GM19455 (cell line): Measurements from ENCODE around the gene NBEAL2.
"Not testable (repeated sequence)": the region's sequence is repeated elsewhere in the genome, so short reads cannot be mapped to it uniquely, and the experiment has no call there.

Experiments
- ATAC-seq: cut with Tn5 transposase; IDR thresholded peaks from one replicate; pipeline ENCODE4 v1.9.1; 2021; ENCODE audit not compliant: unreplicated experiment

The NBEAL2 gene

DNA sequence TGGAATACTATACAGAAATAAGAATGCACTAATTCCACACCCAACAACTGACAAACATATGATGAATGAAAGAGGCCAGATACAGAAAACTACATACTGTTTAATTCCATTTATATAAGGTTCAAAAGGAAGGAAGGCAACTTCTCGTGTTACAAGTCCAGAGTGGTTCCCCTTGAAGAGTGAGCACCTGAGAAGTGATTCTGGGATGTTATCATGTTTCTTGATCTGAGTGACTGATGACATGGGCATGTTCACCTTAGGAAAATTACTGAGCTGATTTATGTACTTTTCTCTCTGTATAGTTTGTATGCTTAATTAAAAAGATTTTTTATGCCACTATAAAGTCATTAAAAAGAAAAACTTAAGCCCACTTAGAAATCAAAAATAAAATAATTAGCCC, 16.5 kb upstream of the NBEAL2 start:
- ATAC-seq: no peak

DNA sequence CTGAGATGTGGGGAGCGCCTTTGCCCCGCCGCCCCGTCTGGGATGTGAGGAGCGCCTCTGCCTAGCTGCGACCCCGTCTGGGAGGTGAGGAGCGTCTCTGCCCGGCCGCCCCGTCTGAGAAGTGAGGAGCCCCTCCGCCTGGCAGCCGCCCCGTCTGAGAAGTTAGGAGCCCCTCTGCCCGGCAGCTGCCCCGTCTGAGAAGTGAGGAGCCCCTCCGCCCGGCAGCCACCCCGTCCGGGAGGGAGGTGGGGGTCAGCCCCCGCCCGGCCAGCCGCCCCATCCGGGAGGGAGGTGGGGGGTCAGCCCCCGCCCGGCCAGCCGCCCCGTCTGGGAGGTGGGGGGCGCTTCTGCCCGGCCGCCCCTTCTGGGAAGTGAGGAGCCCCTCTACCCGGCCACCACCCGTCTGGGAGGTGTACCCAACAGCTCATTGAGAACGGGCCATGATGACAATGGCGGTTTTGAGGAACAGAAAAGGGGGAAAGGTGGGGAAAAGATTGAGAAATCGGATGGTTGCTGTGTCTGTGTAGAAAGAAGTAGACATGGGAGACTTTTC, 15.4 kb upstream of the NBEAL2 start:
- ATAC-seq: not testable (repeated sequence)

DNA sequence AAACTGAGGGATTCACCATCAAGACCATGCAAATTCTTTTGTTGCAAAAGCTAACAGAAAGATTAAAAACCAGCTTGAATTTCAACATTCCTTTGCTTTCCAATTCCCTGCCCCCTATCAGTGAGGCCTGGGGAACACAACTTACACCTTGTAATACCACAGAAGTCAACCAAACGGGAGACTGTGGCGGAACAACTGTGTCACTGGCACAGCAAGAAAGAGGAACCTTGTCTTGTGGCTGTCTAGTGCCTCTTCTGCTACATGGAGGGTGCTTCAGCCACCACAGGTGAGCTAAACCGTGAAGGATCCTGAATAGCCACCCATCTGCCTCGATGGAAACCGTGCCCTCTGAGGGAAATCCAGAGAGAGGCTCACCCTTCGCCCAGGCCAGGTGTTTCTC, 14.3 kb upstream of the NBEAL2 start:
- no peak for ATAC-seq

DNA sequence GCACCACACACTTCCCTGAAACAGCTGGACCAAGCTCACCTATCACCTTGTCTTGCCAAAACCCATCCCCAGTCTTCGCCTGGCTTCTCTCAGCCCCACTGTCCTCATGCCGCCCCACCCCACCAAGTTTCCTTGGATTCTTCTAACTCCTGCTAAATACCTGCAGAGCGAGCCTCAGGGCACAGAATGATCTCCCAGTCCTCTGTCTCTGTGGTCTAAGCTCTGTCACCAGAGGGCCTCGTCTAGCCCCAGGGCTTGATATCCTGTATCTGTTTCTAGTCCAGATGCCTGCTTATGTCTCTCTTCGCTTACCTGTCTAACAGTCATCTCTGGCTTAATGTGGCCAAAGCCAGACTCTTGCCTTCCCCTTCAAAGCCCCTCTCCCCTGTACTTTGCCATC, 12.7 kb upstream of the NBEAL2 start:
- no peak for ATAC-seq

DNA sequence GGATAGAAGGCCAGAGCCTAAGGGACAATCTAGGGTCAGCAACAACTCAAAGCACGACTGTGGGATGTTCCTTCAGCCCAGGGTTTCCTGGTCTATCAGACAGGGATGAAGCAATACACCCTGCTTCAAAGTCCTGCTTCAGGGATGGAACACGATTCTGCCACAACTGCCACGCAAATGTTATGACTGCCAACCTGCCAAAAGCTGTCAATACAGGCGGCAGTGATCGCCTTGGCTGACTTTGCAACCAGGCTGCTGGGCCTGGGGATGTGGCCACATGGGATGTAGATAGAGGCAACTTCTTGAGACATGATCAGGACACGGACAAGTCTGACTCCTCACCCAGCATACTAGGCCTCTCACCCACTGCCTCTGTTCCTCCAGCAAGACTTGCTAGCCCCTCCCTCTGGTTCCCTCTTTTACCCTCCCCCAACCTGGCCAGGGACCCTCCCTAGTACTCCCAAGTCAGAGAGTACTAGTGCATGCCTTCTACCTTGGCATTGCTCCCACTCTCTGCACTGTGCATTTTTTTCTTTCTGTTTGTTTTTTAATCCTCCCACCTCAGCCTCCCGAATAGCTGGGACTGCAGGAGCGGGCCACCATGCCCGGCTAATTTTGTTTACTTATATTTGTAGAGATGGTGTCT, 10.6 kb upstream of the NBEAL2 start:
- ATAC-seq: no peak

DNA sequence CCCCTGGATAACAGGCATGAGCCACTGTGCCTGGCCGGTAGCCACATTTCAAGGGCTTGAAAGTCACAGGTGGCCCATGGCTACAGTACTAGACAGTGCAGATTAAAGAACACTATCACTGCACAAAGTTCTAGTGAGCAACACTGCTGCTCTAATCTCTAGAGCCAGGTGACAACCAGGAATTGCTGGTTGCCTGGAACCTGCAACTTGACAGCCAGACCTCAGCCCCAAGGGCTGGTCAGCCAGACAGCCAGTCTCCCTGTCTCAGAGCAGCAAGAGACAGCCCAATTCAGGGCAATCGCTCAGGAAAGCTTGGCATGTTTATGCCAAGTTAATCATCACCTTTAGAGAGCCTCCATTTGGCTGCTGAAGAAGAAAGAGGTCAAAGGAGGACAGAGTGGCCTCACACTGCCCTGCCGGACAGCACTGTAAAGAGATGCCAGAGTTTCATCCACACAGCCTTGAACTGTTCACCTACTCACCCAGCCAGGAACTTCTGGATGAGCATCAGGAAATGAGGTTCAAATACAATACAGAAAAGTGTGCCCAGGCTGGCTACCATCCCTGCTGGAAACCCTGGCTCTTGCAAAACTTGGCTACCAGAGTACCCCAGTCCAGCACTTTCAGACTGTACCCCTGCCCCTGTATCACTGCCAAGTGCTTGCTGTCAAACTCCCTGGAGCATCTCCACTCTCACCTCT, 8.9 kb upstream of the NBEAL2 start:
- no peak for ATAC-seq

DNA sequence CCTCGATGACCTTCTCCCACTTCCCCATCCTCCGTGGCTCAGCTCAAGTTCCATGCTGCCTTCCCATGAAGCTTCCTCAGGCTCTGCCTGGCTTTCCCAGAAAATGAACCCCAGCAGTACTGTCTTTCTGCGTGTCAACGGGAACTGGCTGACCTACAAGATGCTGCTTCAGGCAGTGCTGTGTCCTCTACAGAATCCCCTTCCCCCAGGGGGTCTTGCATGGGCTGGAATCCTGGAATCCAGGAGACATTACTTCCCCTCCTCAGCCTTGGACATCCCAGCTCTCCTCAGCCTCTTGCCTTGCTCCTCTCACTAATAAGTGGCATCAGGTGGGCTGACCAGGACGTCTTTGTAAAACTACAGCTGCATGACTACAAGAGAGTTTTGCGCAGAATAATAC, 8.3 kb upstream of the NBEAL2 start:
- no peak for ATAC-seq

DNA sequence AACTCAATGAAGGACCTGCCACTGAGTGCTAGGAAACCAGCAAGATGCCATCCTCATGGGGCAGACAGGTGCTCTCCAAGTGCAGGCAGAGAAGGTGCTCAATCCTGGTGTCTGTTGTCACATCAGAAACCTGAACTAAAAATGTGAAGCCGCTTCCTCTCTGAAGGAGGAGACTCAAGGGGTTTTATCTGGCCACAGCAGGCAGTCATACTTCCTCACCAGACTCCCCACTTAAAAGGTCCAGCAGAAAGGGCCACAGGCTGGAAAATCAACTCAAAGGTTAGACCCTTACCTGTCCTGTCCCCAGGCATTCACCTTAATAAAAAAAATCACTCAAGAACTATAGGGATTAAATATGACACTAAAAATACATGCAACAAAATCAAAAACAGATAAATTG, 7.7 kb upstream of the NBEAL2 start:
- no peak for ATAC-seq

DNA sequence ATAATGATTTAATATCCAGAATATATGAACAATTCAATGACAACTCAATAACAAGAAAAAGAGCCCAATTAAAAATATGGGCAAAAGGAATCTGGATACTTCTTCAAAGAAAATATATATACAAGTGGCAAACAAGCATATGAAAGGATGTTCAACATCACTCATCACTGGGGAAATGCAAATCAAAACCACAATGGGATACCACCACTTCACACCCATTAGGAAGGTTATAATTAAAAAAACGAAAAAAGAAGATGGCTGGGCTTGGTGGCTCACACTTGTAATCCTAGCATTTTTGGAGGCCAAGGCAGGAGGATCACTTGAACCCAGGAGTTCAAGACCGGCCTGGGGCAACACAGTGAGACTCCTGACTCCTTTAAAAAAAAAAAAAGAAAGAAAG, 7.1 kb upstream of the NBEAL2 start:
- ATAC-seq: no peak

DNA sequence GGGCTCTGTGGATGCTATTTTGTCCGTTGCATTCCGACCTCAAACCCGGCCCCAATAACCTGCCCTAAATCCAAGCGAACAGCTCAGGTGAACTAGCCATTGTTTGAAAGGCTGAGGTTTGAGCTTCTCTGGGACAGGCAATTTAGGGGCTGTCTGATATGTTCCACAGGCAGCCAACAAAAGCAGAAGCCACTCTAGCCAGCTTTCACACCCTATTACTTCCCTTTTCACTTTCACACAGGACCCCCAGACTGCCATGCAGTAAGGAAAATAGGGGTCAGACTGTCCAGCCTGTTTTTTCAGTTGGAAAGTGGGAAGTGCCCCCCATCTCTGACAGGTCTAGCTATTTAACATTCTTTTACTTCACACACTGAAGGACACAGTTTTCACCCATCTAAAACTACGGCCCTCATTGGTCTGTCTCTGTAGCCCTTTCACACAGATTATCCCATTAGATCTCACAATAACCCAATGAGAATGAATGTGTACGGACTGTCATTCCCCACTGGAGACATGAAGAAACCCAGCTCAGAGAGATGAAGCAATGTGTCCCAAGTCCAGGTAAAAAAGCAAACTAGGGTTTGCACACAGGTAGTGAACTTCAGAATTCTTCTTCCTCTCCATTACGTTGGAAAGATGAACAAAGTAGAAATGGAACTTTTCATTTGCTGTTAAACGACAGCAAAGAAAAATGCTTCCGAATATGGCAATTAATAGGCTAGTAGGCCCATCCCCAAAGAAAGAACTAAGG, 4.9 kb upstream of the NBEAL2 start:
- no peak for ATAC-seq

DNA sequence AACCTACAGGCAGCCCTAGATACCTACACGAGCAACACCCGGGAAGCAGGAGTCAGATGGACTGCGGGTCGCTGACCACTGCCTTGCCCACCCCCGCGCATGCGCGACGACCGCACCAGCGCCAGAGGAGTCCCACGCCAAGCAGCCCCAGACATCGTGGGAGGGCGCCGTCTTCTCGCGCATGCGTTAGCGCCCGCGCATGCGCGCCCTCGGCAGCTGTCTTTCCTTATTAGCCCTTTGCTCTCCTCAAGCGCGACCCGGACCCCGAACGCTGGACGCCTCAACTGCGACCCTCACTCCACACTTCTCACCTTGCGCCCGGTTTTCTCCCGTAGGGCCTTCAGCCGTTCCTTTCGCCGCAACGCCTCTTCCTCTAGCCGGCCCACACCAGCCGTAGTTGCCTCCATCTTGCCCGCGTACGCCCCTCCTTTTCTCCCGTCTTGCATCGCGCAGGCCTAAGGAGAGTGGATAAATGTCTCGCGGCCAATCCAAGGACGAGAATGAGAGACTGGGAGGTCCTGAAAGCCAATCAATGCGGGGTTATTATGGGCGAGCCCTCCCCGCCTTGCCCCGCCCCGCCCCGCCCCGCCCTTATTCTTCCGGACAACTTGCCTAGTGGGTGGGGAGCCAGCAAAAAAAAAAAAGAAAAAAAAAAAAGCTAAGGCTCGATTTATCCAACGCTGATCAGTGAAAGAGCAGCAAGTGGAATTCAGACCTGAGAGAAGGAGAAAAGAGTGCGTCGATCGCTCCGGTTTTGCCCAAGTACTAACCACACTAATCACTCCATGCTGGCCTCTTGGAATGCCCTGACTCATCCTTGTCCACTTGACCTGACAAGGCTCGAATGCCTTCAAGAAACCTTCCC, 2.9 kb upstream of the NBEAL2 start, which contains the start of gene CCDC12:
CCDC12 (minus strand) TSS at position 420 of the 865 bp plus-strand sequence; CDS start at position 407, 13 bp downstream.
- peak; percentile 62 for ATAC-seq

DNA sequence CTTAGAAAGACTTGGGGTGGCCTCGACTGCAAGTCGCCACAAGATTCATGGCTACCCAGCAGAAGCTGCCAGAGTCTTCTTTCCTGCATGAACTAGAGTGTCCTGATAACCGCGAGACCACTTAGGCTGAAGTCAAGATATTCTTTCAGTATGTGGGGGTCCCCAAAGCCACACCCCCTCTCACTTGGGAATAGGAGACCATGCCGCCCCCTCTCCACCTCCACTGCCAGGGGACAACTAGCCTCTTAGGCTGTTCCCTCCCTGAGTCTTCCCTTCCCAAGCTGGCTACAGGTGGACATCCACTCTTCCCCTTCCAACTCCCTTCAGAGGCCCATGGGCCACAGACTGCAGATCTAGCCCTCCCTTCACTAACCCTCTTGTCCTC, 1.7 kb upstream of the NBEAL2 start:
- no peak for ATAC-seq

DNA sequence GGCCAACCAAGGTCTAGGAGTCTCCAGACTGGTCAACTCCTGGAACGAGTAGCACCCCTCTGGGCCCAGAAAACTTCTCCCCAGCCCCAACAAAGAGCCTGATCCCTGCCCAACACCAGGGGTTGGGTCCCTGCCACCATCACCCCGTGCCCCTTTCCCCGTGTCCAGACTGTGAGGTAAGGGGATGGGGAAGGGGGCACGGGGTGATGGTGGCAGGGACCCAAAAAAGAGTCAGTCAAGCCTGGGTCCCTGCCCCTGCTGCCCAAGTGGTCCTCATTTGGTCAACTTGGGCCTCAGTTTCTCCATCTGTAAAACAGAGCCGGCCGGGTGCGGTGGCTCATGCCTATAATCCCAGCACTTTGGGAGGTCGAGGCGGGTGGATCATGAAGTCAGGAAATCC, 1.1 kb upstream of the NBEAL2 start:
- ATAC-seq: no peak

DNA sequence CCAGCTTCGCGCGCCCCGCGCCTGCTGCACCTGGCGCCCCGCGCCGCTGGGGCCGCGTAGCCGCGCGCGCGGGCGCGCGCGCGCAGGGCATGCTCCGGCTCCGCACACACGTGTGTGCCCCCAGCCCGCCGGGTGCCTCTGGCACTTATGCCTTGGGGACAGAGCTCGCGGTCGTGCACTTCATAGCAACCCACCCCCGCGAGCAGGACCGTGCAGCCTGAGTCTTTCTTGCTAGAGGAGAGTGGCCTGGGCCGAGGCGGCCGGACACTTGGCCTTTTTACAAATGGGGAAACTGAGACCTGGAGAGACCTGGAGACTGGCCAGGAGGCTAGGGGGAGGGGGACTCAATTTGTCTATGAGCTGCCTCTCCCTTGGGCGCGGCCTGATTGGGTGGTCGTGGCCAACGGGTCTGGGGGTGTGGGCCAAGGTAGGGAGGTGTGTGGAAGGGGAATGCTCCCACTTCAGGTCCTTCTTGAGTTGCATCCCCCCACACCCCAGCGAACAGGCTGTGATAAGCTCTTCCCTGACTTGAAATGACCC, 562 bp downstream of the NBEAL2 start:
- ATAC-seq: no peak

DNA sequence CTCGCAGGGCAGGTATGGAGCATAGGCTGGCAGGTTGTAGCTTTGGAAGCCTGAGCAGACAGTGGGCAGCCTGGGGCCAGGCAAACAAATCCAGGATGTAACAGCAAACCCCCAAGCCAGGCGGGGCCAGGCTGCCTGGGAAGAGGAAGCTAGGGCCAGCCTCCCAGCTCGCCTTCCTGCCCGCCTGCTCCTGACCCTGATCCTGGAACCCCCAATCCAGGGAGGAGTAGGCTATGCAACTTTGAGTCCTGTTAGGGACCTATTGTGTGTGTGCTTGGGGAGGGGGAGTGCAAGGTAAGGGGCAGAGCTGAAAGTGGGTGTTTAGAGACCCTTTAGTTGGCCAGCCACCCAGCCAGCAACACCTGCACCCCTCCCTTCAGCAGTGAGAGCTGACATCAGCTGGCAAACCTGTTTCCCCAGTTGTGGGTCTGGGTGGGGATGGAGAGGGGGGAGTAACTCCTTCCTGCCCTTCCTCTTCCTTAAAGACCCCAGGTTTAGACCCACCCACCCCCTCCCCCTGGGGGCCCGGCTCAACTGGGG, 2.5 kb downstream of the NBEAL2 start:
- no peak for ATAC-seq

DNA sequence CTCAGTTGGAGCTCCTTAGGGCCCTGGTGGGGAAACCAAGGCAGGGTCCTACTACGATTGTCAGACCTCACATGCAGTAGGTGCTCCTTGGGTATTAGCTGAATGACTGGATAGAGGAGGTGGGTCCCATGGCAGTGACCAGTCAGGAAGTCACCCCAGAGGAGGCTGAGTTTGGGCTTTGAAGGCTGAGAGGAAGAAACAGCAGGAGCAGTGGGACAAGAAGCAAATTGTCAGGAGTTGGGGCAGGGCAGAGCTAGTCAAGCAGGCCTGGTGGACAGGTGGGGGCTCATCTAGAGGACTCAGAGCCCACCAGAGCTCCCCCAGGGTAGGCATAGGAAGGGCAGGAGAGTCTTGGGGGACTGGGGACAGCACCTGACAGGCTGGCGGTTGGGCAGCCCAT, 3.1 kb downstream of the NBEAL2 start:
- no peak for ATAC-seq

DNA sequence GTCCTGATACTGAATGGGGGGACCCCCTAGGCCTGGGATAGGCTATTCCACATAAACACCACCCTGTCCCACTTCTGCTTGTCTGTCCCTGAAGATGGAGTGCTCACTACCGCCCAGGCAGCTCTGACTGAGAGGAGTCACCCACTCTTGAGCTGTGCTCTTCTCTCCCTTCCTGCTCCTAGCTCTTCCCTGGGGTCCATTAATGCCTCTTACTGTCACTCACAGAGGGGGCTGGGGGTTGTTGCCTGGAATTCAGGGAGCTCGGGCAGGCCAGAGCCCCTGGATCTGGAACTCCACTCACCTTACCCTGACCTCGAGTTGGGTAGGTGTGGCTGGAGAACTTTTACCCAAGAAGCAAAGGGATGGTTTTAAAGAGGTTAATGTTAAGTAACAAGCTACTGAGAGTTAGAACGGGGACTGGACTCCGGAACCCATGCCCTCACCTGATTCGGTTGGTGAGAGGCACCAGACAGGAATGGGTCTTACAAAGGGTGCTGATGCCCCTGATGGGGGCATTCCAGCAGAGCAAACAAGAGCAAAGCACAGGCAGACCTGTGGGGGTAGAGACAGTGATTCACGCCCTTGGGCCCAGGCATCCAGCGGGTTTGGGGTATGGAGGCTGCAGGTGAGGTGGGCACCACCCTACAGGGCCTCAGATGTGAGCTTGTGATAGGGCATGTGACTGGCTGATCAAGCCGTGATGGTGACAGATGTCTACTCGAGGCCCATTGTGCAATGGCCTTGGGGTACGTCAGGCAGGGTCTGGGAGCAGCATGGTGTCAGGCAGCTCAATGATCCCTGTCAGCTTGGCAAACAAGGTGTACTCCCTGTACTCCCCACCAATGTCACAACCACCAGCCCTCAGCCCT, 5.4 kb downstream of the NBEAL2 start:
- no peak for ATAC-seq

DNA sequence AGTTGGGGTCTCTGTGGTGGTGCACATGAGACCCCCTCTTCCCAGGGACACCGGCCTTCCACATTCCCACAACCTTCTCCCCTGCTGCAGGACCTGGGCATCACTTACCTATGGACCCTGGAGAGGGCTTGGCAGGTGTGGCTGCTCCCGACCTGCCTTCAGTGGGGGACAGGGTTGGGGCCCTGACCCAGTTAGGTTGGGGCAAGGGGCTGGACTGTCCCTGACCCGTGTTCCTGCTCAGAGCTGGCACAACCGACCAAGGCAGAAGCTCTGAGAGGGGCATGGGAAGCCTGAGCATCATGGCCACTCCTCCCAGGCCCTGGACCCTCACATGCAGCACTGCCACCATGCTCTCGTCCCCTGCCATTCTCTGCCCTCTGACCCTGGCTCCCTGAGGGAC, 6.1 kb downstream of the NBEAL2 start:
- ATAC-seq: no peak

DNA sequence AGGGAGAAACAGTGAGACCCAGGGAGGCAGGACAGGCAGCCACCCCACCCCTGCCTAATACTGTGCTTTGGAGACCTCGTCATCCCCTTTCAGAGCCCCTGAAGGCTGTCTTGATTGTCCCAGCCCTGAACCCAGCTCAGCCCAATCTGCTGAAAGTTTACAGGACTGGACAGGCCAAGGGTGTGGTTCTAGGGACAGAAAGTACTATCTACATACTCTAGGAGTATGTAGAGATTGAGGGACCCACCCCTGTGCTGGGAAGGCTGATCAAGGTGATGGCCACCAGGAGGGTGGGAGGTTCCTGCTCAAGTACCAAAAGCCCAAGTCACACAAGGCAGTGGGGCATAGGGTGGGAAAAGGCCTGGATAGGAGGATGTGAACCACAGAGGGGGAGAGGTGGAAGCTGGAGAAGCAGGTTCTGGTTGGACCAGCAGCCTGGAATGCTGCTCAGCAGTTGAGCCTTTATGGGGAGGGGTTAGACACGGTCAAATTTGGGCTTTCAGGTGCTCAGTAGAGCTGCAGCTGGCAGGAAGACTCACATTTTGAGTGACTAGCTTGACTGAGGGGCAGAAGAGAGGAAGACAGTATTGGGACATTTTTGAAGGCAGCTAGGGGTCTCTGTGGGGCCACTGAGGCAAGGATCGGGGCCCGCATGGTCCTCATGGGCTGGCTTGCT, 6.7 kb downstream of the NBEAL2 start:
- no peak for ATAC-seq
